Neural progenitor cell (in vitro differentiated cells): ENCODE measurements around the gene PFKFB4.

ENCODE experiments used
- EZH2 ChIP-seq: fragments of 200-600 bp; sonication (generic); IDR thresholded peaks from 2 replicates; pipeline ENCODE4 v1.6.1; 2017; ENCODE audit warnings: antibody characterized with exemption, mild to moderate bottlenecking, moderate library complexity
- TF ChIP-seq, protein P1 (sequence below): fragments of 200-600 bp; sonication (generic); IDR thresholded peaks from 2 replicates; pipeline ENCODE4 v1.5.1; 2017; ENCODE audit warnings: antibody characterized with exemption, mild to moderate bottlenecking

DNA sequence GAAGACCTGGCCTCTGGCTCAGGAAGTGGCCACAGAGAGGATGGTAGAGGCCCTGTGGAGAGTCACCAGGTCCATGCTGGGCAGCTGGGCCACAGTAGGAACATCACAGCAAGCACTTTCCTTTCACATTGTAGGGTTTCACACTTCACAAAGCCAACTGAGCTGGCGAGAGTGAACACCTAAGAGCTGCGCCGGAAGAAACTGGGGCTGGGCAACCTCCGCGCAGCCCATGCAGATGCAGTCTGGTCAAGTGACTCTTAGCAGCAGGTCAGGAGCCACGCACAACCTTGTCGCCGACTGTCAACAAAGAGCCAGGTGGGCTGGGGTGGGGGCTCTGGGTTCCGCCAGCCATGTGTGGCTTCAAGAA is 37.3 kb downstream of the PFKFB4 start:
- TF ChIP-seq EZH2, result no peak
- TF ChIP-seq, protein P1, sequence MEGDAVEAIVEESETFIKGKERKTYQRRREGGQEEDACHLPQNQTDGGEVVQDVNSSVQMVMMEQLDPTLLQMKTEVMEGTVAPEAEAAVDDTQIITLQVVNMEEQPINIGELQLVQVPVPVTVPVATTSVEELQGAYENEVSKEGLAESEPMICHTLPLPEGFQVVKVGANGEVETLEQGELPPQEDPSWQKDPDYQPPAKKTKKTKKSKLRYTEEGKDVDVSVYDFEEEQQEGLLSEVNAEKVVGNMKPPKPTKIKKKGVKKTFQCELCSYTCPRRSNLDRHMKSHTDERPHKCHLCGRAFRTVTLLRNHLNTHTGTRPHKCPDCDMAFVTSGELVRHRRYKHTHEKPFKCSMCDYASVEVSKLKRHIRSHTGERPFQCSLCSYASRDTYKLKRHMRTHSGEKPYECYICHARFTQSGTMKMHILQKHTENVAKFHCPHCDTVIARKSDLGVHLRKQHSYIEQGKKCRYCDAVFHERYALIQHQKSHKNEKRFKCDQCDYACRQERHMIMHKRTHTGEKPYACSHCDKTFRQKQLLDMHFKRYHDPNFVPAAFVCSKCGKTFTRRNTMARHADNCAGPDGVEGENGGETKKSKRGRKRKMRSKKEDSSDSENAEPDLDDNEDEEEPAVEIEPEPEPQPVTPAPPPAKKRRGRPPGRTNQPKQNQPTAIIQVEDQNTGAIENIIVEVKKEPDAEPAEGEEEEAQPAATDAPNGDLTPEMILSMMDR, result no peak
